ENCODE results near the gene GJD3. TPM values are rescaled to one million over a fixed set of nuclear protein-coding genes. Genes with fewer than 3 reads are reported as not detected.

GJD3 gene
- total RNA-seq, 2 donors from 2014 or later = 1.3 TPM; not detected in 1

DNA sequence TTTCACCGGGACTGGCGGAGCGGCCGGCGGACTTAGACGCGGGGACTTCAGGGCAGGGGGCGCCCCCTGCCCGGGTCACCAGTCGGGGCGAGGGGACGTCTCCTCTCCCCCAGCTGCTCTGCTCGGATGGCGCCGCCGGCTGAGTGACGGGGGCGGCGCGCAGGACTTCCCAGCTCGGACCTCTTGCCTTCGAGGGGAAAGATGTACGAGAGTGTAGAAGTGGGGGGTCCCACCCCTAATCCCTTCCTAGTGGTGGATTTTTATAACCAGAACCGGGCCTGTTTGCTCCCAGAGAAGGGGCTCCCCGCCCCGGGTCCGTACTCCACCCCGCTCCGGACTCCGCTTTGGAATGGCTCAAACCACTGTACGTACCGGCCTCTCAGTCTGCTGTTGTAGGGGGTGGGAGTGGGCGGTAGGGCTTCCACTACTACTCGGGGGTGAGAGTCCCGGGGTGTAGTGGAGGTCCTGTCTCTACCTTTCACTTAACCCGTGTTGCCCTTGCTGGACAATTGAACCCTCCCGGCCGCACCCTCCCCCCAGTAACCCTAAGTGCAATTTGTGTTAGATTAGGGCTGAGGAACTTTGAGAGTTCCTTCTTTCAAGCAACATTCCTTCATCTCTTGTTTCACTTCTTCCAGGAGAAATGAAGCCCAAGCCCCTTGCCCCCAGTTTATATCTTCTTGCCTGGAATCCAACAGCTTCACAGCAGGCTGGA is 21.9 kb downstream of the GJD3 start:
- TF ChIP-seq, protein P1, sequence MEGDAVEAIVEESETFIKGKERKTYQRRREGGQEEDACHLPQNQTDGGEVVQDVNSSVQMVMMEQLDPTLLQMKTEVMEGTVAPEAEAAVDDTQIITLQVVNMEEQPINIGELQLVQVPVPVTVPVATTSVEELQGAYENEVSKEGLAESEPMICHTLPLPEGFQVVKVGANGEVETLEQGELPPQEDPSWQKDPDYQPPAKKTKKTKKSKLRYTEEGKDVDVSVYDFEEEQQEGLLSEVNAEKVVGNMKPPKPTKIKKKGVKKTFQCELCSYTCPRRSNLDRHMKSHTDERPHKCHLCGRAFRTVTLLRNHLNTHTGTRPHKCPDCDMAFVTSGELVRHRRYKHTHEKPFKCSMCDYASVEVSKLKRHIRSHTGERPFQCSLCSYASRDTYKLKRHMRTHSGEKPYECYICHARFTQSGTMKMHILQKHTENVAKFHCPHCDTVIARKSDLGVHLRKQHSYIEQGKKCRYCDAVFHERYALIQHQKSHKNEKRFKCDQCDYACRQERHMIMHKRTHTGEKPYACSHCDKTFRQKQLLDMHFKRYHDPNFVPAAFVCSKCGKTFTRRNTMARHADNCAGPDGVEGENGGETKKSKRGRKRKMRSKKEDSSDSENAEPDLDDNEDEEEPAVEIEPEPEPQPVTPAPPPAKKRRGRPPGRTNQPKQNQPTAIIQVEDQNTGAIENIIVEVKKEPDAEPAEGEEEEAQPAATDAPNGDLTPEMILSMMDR (IDR thresholded peaks at IDR 0.05) = no peak
- no peak for TF ChIP-seq POLR2A (IDR thresholded peaks at IDR 0.05)
- ATAC-seq (no peak), DNase-seq (no peak)
- H3K27me3 ChIP-seq = no peaks in the 10 kb centered on the region
- H3K9me3 ChIP-seq = no peaks in the 10 kb centered on the region
- intact Hi-C loops (cut with DNase I) = no loop called here
- H3K4me3 ChIP-seq = peak overlapping the region; percentile 68 to 80
- peak overlapping the region; percentile 71 to 89 (median 80) for H3K27ac ChIP-seq
- 4 to 14% methylated on average over 10 to 31 of the region's 38 CpGs for WGBS, 2 donors
- H3K36me3 ChIP-seq (replicated peaks in 1 of 2; ENCODE audit: insufficient read depth in 1 of 2, low read depth in 2 of 2) = no peaks in the 10 kb centered on the region
- H3K4me1 ChIP-seq = peaks cover 67% of the 10 kb centered on the region

DNA sequence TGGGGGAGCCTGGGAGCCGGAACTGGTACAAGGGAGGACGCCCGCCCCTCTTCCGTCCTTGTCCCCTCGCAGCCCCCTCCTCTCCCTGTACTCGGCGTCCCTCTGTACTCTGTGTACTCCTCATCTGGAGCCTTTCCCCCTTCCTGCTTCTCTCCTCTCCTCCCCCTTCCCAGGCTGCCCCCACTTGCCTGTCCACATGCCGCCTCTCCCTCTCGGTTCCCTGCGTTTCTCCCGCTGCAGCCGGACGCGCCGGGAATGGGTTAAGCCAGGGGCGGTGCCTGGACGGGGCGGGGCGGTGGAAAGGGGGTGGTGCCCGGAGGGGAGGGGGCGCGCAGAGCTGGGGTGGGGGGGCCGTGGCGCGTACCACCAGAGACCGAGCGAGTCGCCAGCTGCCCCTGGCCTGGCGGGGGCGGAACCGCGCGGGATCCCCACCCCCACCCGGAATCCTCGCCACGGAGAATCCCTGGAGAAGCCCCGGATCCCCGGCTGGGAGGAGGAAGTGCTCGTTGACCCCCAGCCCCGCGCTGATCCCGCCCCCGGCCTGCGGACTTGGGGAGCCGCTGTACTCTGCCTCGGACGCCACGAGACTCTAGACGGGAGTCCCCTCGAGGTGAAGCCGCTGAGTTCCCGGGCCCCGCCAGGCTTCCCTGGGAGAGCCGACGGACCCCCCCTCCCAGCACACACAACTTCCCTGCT is 22.6 kb downstream of the GJD3 start:
- intact Hi-C loops (cut with DNase I) = no loop called here
- peak in 2 of 3 donors; percentile 47 to 55 for TF ChIP-seq POLR2A (IDR thresholded peaks at IDR 0.05)
- TF ChIP-seq, protein P1 (IDR thresholded peaks at IDR 0.05) = no peak
- peak overlapping the region; percentile 68 to 80 for H3K4me3 ChIP-seq
- peak overlapping the region; percentile 71 to 89 (median 80) for H3K27ac ChIP-seq
- H3K9me3 ChIP-seq = no peaks in the 10 kb centered on the region
- DNase-seq = peak; percentile 70 to 79 (median 74)
- no peaks in the 10 kb centered on the region for H3K36me3 ChIP-seq (replicated peaks in 1 of 2; ENCODE audit: insufficient read depth in 1 of 2, low read depth in 2 of 2)
- no peaks in the 10 kb centered on the region for H3K27me3 ChIP-seq
- peaks cover 62% of the 10 kb centered on the region for H3K4me1 ChIP-seq
- 0 to 2% methylated on average over 26 to 47 of the region's 55 CpGs for WGBS, 2 donors
- ATAC-seq = peak; percentile 55

DNA sequence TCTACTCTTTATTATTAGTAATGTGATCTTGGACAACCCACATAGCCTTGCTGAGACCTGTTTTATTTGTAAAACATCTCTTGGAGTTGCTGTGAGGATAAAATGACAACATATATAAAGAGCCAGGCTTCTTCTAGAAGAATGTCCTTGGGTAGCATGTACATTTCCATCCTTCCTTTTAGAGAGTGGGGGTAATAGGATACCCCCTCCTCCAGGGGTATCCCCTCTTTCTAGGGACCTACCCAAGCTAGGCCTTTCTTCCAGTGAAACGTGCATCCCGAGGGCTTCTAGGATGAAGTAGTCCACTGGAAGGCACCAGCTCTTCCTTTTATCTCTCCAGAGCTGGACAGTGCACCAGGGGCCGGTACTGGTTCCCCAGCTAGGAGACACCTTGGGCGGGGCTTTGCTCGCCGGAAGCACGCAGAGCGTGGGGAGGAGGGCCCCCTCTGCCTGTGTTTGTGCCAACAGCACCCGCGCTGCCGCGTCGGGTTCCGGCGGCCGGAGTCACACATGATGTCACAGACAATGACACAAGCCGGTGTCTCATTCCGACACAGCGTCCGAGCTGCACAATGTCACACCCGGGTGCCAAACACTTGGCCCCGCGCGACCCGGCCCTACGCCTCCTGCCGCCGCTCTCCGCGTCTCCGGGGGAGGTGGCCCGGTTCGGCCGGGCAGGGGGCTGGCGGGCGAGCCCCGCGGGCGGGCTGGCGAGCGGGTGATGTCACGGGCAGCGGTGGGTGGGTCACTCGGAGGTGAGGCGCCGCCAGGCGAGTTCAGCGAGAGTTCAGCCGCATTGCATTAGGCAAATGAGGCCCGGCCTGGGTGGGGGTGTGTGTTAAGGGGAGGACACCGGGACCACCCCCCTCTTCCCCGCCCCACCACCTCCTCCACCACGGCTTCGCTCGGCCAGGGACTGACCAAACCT is 23.4 kb downstream of the GJD3 start:
- Histone ChIP-seq H3K27me3 (no peaks in the 10 kb centered on the region), H3K36me3 (replicated peaks in 1 of 2; ENCODE audit: insufficient read depth in 1 of 2, low read depth in 2 of 2) (no peaks in the 10 kb centered on the region), H3K9me3 (no peaks in the 10 kb centered on the region), H3K27ac (peak overlapping the region; percentile 71 to 89 (median 80)), H3K4me1 (peaks cover 54% of the 10 kb centered on the region), H3K4me3 (peak overlapping the region; percentile 68 to 80)
- peak; percentile 52 for ATAC-seq
- peak; percentile 81 to 91 (median 86) for DNase-seq
- TF ChIP-seq, protein P1 (IDR thresholded peaks at IDR 0.05) = peak in 1 of 7 experiments; percentile 14
- TF ChIP-seq POLR2A (IDR thresholded peaks at IDR 0.05) = peak; percentile 16 to 62 (median 50)
- WGBS, 2 donors = 0 to 1% methylated on average over 27 to 52 of the region's 55 CpGs
- intact Hi-C loops (cut with DNase I) = no loop called here

DNA sequence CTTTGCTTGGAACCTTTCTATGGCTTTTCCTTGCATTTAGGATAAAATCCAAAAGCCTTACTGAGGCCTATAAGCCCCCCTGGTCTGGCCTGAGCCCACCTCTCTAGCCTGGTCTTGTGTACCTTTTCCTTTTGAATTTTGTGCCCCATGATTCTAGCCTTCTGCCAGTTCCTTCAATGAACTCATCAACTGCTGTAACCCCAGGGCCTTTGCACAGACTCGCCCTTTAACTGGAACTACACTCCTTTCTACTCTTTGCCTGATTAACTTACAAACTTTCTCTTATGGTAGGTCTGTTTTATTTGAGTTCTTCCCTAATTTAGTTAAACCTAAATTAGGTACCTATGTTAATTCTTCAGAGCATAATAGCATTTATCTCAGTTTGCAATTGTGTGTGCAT is 24.2 kb downstream of the GJD3 start:
- WGBS, 2 donors = 84 to 97% methylated on average over 1 of the region's 1 CpG
- ATAC-seq (no peak), DNase-seq (no peak)
- Histone ChIP-seq H3K4me1 (peaks cover 50% of the 10 kb centered on the region), H3K36me3 (replicated peaks in 1 of 2; ENCODE audit: insufficient read depth in 1 of 2, low read depth in 2 of 2) (no peaks in the 10 kb centered on the region), H3K9me3 (no peaks in the 10 kb centered on the region), H3K27ac (peak overlapping the region in 2 of 4 donors; percentile 85 to 89), H3K4me3 (no peak overlapping the region), H3K27me3 (no peaks in the 10 kb centered on the region)
- TF ChIP-seq, protein P1 (IDR thresholded peaks at IDR 0.05) = no peak
- no peak for TF ChIP-seq POLR2A (IDR thresholded peaks at IDR 0.05)
- intact Hi-C loops (cut with DNase I) = no loop called here

All from body of pancreas (tissue), 4 donors.